Measurements from ENCODE around the gene EPHB2. TPM values are rescaled to one million over a fixed set of nuclear protein-coding genes. Genes with fewer than 3 reads are reported as not detected.

Gene EPHB2
- total RNA-seq, 1 donor from 2014 or later = 6.0 TPM

DNA sequence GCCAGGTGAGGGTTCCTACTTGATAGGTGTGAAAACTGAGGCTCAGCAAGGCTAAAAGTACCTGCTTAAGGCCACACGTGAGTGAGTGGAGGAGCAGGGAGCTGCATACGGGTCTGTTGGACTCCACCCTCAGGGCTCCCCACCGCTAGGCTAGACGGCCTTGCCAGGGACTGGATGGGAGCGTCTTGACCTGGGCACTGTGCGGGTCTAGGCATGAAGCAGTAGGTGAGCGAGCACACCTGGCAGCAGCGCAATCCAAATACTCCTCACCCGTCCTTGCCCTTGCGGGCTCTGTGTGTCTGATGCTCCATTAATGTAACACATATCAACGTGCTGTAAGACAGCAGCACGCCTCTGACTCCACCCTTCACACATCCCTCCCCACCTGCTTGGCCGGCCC, 168.0 kb downstream of the EPHB2 start:
- no peak overlapping the region for H3K27ac ChIP-seq
- H3K4me1 ChIP-seq = no peaks in the 10 kb centered on the region
- H3K27me3 ChIP-seq = no peaks in the 10 kb centered on the region
- no peaks in the 10 kb centered on the region for H3K9me3 ChIP-seq
- intact Hi-C loops (cut with DNase I) = no loop called here
- TF ChIP-seq, protein P1, sequence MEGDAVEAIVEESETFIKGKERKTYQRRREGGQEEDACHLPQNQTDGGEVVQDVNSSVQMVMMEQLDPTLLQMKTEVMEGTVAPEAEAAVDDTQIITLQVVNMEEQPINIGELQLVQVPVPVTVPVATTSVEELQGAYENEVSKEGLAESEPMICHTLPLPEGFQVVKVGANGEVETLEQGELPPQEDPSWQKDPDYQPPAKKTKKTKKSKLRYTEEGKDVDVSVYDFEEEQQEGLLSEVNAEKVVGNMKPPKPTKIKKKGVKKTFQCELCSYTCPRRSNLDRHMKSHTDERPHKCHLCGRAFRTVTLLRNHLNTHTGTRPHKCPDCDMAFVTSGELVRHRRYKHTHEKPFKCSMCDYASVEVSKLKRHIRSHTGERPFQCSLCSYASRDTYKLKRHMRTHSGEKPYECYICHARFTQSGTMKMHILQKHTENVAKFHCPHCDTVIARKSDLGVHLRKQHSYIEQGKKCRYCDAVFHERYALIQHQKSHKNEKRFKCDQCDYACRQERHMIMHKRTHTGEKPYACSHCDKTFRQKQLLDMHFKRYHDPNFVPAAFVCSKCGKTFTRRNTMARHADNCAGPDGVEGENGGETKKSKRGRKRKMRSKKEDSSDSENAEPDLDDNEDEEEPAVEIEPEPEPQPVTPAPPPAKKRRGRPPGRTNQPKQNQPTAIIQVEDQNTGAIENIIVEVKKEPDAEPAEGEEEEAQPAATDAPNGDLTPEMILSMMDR (IDR thresholded peaks at IDR 0.05) = no peak
- no peak for DNase-seq
- ATAC-seq = no peak
- no peak overlapping the region for H3K4me3 ChIP-seq
- no peaks in the 10 kb centered on the region for H3K36me3 ChIP-seq

DNA sequence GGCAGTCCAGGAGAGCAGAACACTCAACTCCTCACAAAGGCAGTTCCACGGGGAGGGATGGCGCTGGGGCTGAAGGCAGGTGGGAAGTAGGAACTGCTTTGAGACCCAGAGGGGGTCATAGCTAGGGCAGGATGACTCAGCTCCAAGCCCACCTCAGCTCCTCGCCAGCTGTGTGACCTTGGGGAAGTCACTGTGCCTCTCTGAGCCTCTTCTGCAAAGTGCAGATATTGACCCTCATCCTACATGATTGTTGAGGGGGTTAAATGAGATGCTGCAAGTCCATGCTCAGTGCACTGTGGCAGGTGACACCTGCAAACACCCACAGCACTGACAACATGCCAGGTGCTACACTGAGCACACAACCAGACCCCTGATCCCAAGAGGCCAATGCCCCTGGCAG, 168.8 kb downstream of the EPHB2 start:
- H3K27me3 ChIP-seq = no peaks in the 10 kb centered on the region
- intact Hi-C loops (cut with DNase I) = no loop called here
- no peaks in the 10 kb centered on the region for H3K9me3 ChIP-seq
- DNase-seq = no peak
- H3K4me3 ChIP-seq = no peak overlapping the region
- H3K4me1 ChIP-seq = no peaks in the 10 kb centered on the region
- TF ChIP-seq, protein P1 (IDR thresholded peaks at IDR 0.05) = no peak
- H3K36me3 ChIP-seq = no peaks in the 10 kb centered on the region
- ATAC-seq = no peak
- H3K27ac ChIP-seq = no peak overlapping the region

DNA sequence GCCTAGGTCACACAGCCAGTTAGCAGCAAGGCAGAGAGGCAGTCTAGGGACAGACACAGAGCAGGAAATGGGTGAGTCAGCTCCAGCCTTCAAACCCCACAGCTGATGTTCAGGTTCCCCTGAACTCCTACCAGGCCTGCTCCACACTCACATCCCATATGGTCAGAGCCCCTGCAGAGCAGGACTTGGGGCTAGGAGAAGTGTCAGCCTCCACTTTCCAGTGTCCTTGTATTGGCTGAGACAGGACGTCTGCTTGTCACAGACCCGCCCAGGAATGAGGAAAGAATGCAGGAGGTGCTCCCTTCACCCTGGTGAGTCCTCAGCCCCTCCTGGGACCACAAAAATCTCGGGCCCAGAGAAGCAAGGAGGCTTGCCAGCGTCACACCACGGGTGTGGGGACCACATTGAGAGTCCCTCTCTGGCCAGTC, 169.5 kb downstream of the EPHB2 start:
- intact Hi-C loops (cut with DNase I) = no loop called here
- TF ChIP-seq, protein P1 (IDR thresholded peaks at IDR 0.05) = no peak
- no peak overlapping the region for H3K27ac ChIP-seq
- H3K36me3 ChIP-seq = no peaks in the 10 kb centered on the region
- no peak for DNase-seq
- H3K9me3 ChIP-seq = no peaks in the 10 kb centered on the region
- no peak overlapping the region for H3K4me3 ChIP-seq
- H3K4me1 ChIP-seq = no peaks in the 10 kb centered on the region
- ATAC-seq = no peak
- no peaks in the 10 kb centered on the region for H3K27me3 ChIP-seq

DNA sequence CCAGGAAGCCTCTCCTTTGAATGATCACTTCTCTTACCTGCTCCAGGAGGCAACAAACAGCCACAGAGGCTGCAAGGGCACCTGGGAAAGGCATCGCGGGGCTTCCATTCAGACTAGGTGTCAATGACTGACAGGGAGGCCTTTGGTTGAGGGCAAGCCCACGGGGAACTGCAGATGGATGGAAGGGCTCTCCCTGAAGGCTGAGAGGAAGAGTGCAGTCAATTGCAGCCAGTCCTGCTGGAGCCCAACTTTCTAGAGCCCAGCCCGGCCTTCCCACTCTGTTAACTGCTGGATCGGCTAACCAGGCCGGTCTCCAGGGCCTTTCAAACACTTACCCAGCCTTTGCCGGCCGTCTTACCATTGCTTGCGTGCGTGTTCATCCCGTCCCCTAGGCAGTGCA, 172.8 kb downstream of the EPHB2 start:
- no peaks in the 10 kb centered on the region for H3K9me3 ChIP-seq
- no peaks in the 10 kb centered on the region for H3K4me1 ChIP-seq
- no peak overlapping the region for H3K27ac ChIP-seq
- TF ChIP-seq, protein P1 (IDR thresholded peaks at IDR 0.05) = no peak
- no peaks in the 10 kb centered on the region for H3K27me3 ChIP-seq
- no peaks in the 10 kb centered on the region for H3K36me3 ChIP-seq
- DNase-seq (no peak), ATAC-seq (no peak)
- H3K4me3 ChIP-seq = no peak overlapping the region
- intact Hi-C loops (cut with DNase I) = no loop called here

DNA sequence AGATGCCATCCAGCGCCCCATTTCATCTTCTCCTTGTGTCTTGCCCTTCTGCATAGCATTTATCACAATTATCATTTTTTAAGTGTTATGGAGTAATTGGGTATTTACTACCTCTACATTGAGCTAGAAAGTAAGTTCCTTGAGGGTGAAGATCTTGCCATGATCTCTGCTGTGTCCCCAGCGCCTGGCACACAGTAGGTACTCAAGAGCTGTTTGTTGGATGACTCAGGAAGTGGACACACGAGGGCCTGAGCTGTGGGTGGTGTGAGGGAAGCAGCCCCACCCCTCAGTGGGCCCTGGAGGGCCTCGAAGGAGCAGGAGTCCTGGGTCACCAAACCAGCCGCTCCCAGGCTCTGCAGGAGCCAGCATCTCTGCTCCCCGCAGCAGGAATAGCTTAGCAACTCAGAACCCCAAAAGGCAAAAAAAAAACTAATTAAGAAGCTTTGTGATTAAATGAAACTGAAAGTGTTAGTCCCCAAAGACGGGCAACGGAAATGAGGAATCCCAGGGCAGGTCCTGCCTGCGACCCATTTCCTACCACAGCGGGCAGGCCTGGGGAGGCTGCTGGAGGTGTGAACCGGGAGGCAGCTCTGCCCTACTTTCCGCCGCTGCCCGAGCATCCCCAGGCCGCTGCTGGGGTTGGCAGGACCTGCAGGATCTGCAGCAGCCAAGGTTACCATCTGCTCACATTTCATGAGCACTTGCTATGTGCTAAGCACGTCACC, 174.3 kb downstream of the EPHB2 start:
- TF ChIP-seq, protein P1 (IDR thresholded peaks at IDR 0.05) = no peak
- no peak for ATAC-seq

More for the DNA sequence above, 174.3 kb downstream of the EPHB2 start:
- H3K36me3 ChIP-seq = no peaks in the 10 kb centered on the region
- no peaks in the 10 kb centered on the region for H3K9me3 ChIP-seq
- H3K27ac ChIP-seq = no peak overlapping the region
- no peak for DNase-seq
- no peaks in the 10 kb centered on the region for H3K4me1 ChIP-seq
- intact Hi-C loops (cut with DNase I) = no loop called here
- no peak overlapping the region for H3K4me3 ChIP-seq
- no peaks in the 10 kb centered on the region for H3K27me3 ChIP-seq

Data from upper lobe of right lung (tissue), 1 donor.